ENCODE data around the gene KISS1. TPM values are rescaled to one million over a fixed set of nuclear protein-coding genes. Genes with fewer than 3 reads are reported as not detected.
A peak's percentile ranks its signal among the peaks of the same experiment; 100 is the strongest.

KISS1 gene
- total RNA-seq, 2 experiments from 2014 or later, result not detected

DNA sequence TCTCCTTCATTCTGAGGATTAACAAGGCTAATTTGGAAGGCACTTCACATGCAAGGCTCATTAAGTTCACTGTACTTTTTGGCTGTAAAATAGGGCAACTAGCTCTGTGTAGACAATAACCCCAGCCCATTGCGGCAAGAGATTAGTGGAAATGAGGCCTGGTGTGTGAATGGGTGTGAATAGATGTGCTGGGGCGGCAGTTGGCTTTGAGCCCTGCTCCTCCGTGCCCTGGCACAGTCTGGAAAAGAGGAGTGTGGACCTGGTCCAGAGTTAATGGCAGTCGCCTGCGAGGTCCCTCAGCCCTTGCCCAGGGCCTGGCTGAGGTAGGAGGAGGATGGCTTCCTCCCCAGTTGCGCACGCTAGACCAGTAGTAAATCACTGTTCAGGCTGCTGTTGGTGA lies 4.8 kb downstream of the KISS1 start:
- ATAC-seq (ENCODE audit: poor library complexity), result no peak

DNA sequence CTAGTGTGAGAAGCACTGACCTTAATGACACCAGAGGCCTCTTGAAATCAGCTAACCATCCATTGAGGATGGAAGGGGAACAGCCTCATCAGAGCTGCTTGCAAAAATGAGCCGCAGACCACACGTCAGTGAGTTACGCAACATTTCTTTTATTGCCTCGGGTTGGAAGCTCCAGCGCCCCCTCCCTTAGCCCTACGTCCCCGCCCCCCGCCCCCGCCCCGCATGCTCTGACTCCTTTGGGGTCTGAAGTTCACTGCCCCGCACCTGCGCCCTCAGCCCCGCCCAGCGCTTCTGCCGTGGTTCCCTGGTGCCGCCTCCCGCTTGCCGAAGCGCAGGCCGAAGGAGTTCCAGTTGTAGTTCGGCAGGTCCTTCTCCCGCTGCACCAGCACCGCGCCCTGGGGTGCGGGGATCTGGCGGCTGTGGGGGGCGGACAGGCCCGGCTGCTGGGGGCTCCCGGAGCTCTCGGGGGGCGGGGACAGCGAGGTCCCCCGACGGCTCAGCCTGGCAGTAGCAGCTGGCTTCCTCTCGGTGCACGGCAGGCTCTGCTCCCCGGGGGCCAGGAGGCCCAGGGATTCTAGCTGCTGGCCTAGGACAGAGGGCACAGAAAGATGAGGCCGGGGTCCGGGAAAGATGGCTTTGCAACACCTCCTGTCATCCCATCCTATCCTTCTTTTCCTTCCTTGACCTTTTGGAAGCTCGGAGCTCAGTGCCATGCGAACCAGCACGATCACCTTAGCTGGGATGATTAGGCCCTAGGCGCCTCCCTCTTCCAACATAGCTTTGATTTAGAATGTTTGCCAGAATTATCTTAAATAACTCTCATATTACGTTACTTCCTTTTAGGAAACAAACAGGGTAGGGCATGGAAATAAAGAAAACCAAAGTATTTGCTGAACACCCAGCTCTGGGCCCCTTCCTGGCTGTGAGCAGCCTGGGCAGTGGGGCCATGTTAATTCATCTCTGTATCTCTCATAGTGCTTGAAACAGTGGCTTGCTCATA lies 5.8 kb downstream of the KISS1 start:
- no peaks in the 10 kb centered on the region for H3K36me3 Mint-ChIP-seq (ENCODE audit: low read depth)
- ChIA-PET CTCF (interaction anchor here (1.1 kb wide), 1 partner anchor 28 kb away, joined by 3 read pairs; no protein-coding TSS in a partner anchor), POLR2A (no interaction called here)
- peaks cover 23% of the 10 kb centered on the region for H3K4me1 Mint-ChIP-seq (ENCODE audit: low read depth)
- H3K27ac ChIP-seq (ENCODE audit: low read depth in 1 of 2, low read length in 2 of 2), result no peak overlapping the region
- no peaks in the 10 kb centered on the region for H3K9me3 ChIP-seq (ENCODE audit: control insufficient read depth in 1 of 2, insufficient read depth in 1 of 2, low read length in 2 of 2)
- peak in 4 of 14 experiments; percentile 25 to 66 (median 46) for DNase-seq
- H3K27ac Mint-ChIP-seq, result peak overlapping the region; percentile 25
- peaks cover 21 to 48% of the 10 kb centered on the region in 2 experiments for H3K27me3 ChIP-seq (ENCODE audit: control insufficient read depth in 1 of 2, insufficient read depth in 2 of 2, low read length in 2 of 2)
- H3K27me3 Mint-ChIP-seq, result peaks cover 50% of the 10 kb centered on the region
- H3K36me3 ChIP-seq (ENCODE audit: insufficient read depth, low read length), result no peaks in the 10 kb centered on the region
- no peak overlapping the region for H3K4me3 Mint-ChIP-seq
- intact Hi-C loops (cut with DNase I, micrococcal nuclease), result no loop called here
- H3K9me3 Mint-ChIP-seq, result no peaks in the 10 kb centered on the region
- peaks cover 22% of the 10 kb centered on the region for H3K4me1 ChIP-seq (ENCODE audit: insufficient read depth, low read length)
- H3K4me3 ChIP-seq (ENCODE audit: low read length), result no peak overlapping the region
- ATAC-seq (ENCODE audit: poor library complexity), result peak; percentile 65
- TF ChIP-seq, protein P1, sequence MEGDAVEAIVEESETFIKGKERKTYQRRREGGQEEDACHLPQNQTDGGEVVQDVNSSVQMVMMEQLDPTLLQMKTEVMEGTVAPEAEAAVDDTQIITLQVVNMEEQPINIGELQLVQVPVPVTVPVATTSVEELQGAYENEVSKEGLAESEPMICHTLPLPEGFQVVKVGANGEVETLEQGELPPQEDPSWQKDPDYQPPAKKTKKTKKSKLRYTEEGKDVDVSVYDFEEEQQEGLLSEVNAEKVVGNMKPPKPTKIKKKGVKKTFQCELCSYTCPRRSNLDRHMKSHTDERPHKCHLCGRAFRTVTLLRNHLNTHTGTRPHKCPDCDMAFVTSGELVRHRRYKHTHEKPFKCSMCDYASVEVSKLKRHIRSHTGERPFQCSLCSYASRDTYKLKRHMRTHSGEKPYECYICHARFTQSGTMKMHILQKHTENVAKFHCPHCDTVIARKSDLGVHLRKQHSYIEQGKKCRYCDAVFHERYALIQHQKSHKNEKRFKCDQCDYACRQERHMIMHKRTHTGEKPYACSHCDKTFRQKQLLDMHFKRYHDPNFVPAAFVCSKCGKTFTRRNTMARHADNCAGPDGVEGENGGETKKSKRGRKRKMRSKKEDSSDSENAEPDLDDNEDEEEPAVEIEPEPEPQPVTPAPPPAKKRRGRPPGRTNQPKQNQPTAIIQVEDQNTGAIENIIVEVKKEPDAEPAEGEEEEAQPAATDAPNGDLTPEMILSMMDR (IDR thresholded peaks at IDR 0.05), result no peak

More for the DNA sequence above, 4.8 kb downstream of the KISS1 start:
- Histone ChIP-seq H3K9me3 (ENCODE audit: control insufficient read depth in 1 of 2, insufficient read depth in 1 of 2, low read length in 2 of 2) (no peaks in the 10 kb centered on the region), H3K4me1 (ENCODE audit: insufficient read depth, low read length) (peaks cover 22% of the 10 kb centered on the region), H3K27ac (ENCODE audit: low read depth in 1 of 2, low read length in 2 of 2) (no peak overlapping the region), H3K27me3 (ENCODE audit: control insufficient read depth in 1 of 2, insufficient read depth in 2 of 2, low read length in 2 of 2) (peaks cover 21 to 42% of the 10 kb centered on the region in 2 experiments), H3K36me3 (ENCODE audit: insufficient read depth, low read length) (no peaks in the 10 kb centered on the region), H3K4me3 (ENCODE audit: low read length) (no peak overlapping the region)
- no peaks in the 10 kb centered on the region for H3K36me3 Mint-ChIP-seq (ENCODE audit: low read depth)
- peaks cover 50% of the 10 kb centered on the region for H3K27me3 Mint-ChIP-seq
- no peak for DNase-seq
- H3K4me1 Mint-ChIP-seq (ENCODE audit: low read depth), result peaks cover 23% of the 10 kb centered on the region
- ChIA-PET CTCF (interaction anchor here (1.0 kb wide), 1 partner anchor 16 kb away, joined by 4 read pairs; no protein-coding TSS in a partner anchor), POLR2A (no interaction called here)
- no peak overlapping the region for H3K27ac Mint-ChIP-seq
- TF ChIP-seq, protein P1 (IDR thresholded peaks at IDR 0.05), result no peak
- H3K9me3 Mint-ChIP-seq, result no peaks in the 10 kb centered on the region
- no peak overlapping the region for H3K4me3 Mint-ChIP-seq
- intact Hi-C loops (cut with DNase I, micrococcal nuclease), result no loop called here

DNA sequence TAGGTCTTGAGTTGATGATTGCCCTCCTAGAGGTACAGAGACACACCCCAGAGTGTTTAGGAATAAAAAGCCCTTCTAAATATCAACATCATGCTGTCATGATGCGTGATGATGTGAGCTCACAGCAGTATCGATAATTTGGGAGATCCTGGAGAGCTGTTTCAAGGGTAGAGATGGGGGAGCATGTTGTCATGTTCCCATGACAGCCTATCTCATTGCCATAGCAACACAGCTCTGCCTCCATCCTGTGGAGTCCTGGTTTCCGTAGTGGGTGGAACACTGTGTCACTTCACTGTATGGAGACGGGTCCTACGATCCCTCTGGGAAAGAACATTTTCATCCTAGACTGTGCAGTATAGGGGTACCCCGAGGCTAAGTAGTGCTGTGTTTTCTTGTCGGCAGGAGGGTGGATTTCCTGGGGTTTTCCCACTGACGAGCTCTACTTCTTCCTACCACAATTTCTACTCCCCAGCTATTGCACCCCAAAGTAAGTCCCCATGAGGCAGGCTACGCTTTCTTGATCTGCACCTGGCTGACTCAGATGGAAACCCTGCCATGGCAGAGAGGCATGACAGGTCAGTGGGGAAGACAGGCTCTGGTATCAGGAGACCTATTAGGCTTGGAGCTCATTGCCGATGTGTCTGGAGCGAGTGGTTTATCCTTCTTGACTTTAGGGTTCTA lies 7.2 kb downstream of the KISS1 start:
- Histone ChIP-seq H3K4me3 (ENCODE audit: low read length) (no peak overlapping the region), H3K36me3 (ENCODE audit: insufficient read depth, low read length) (no peaks in the 10 kb centered on the region), H3K27ac (ENCODE audit: low read depth in 1 of 2, low read length in 2 of 2) (no peak overlapping the region), H3K4me1 (ENCODE audit: insufficient read depth, low read length) (peaks cover 18% of the 10 kb centered on the region), H3K27me3 (ENCODE audit: control insufficient read depth in 1 of 2, insufficient read depth in 2 of 2, low read length in 2 of 2) (peaks cover 21 to 48% of the 10 kb centered on the region in 2 experiments), H3K9me3 (ENCODE audit: control insufficient read depth in 1 of 2, insufficient read depth in 1 of 2, low read length in 2 of 2) (no peaks in the 10 kb centered on the region)
- H3K4me3 Mint-ChIP-seq, result no peak overlapping the region
- ATAC-seq (ENCODE audit: poor library complexity) (peak; percentile 37), DNase-seq (peak in 2 of 14 experiments; percentile 54 to 58)
- POLR2A ChIA-PET, result no interaction called here
- H3K4me1 Mint-ChIP-seq (ENCODE audit: low read depth), result peaks cover 11% of the 10 kb centered on the region
- H3K27ac Mint-ChIP-seq, result no peak overlapping the region
- peaks cover 56% of the 10 kb centered on the region for H3K27me3 Mint-ChIP-seq
- intact Hi-C loops (cut with DNase I, micrococcal nuclease), result no loop called here
- H3K36me3 Mint-ChIP-seq (ENCODE audit: low read depth), result no peaks in the 10 kb centered on the region
- TF ChIP-seq, protein P1 (IDR thresholded peaks at IDR 0.05), result no peak
- no peaks in the 10 kb centered on the region for H3K9me3 Mint-ChIP-seq
- CTCF ChIA-PET, result interaction anchor here (1.3 kb wide), 1 partner anchor 26 kb away, joined by 6 read pairs; no protein-coding TSS in a partner anchor

Data from CD4-positive, alpha-beta T cell (primary cell).